Neural cell (in vitro differentiated cells): ENCODE results near the gene PHTF2. TPM values are rescaled to one million over a fixed set of nuclear protein-coding genes. Genes with fewer than 3 reads are reported as not detected.

Experiments
- H2AFZ ChIP-seq: fragments of 200-600, 300-800 bp; sonication (generic), shearing (Covaris generic); 2 replicates; pipeline ENCODE4 v1.6.0; 2014; ENCODE audit warnings: low read depth, mild to moderate bottlenecking, antibody characterized with exemption, low read length, moderate library complexity
- H3F3A ChIP-seq: fragments of 200-600 bp; shearing (Covaris generic); 2 replicates; pipeline ENCODE4 v1.6.1; 2016; ENCODE audit warnings: mild to moderate bottlenecking, moderate library complexity, mixed read lengths, antibody characterized with exemption, low read length; ENCODE audit not compliant: insufficient read depth, poor library complexity, severe bottlenecking
- H3K27ac ChIP-seq: fragments of 200-600, 300-800 bp; sonication (generic), shearing (Covaris generic); 2 replicates; pipeline ENCODE4 v1.5.1; 2014; ENCODE audit warnings: mild to moderate bottlenecking, low read length, moderate library complexity
- H3K27me3 ChIP-seq: fragments of 300-800, 200-600 bp; sonication (generic), shearing (Covaris generic); 2 replicates; pipeline ENCODE4 v1.6.0; 2014; ENCODE audit warnings: mild to moderate bottlenecking, low read depth, low read length, moderate library complexity; ENCODE audit not compliant: insufficient read depth
- H3K36me3 ChIP-seq: fragments of 300-800, 200-600 bp; sonication (generic), shearing (Covaris generic); 2 replicates; pipeline ENCODE4 v1.5.1; 2014; ENCODE audit warnings: mild to moderate bottlenecking, antibody characterized with exemption, low read length, moderate library complexity; ENCODE audit not compliant: insufficient read depth
- H3K4me2 ChIP-seq: fragments of 300-800, 200-600 bp; sonication (generic), shearing (Covaris generic); 2 replicates; pipeline ENCODE4 v1.6.0; 2014; ENCODE audit warnings: mild to moderate bottlenecking, low read length
- H3K4me3 ChIP-seq: fragments of 300-800, 200-600 bp; sonication (generic), shearing (Covaris generic); 2 replicates; pipeline ENCODE4 v1.5.1; 2014; ENCODE audit warnings: mild to moderate bottlenecking, low read length, moderate library complexity
- H3K79me2 ChIP-seq: fragments of 200-600 bp; shearing (Covaris generic); replicated peaks from 2 replicates; pipeline ENCODE4 v1.6.0; 2014; ENCODE audit warnings: mild to moderate bottlenecking, low read length, moderate library complexity; ENCODE audit not compliant: insufficient read depth
- H3K9ac ChIP-seq: fragments of 300-800, 200-600 bp; sonication (generic), shearing (Covaris generic); 2 replicates; pipeline ENCODE4 v1.6.1; 2016; ENCODE audit warnings: mild to moderate bottlenecking, low read length, mixed read lengths
- H3K9me2 ChIP-seq: fragments of 200-600 bp; shearing (Covaris generic); 2 replicates; pipeline ENCODE4 v1.6.1; 2016; ENCODE audit warnings: mild to moderate bottlenecking, low read length, mixed read lengths; ENCODE audit not compliant: insufficient read depth
- H3K9me3 ChIP-seq: fragments of 200-600, 300-800 bp; sonication (generic), shearing (Covaris generic); 2 replicates; pipeline ENCODE4 v1.6.1; 2016; ENCODE audit warnings: mild to moderate bottlenecking, mixed run types, low read length, moderate library complexity, mixed read lengths
- H4K20me1 ChIP-seq: fragments of 200-600 bp; shearing (Covaris generic); 2 replicates; pipeline ENCODE4 v1.6.1; 2016; ENCODE audit warnings: mild to moderate bottlenecking, mixed run types; ENCODE audit not compliant: insufficient read depth
- CTCF ChIP-seq: fragments of 450-650 bp; IDR thresholded peaks from 2 replicates; pipeline ENCODE4 v1.5.1; 2014; ENCODE audit warnings: antibody characterized with exemption, mild to moderate bottlenecking, moderate library complexity; ENCODE audit not compliant: poor library complexity, severe bottlenecking
- EP300 ChIP-seq: fragments of 450-650 bp; conservative IDR thresholded peaks from 2 replicates; pipeline ENCODE4 v1.6.1; 2014; ENCODE audit warnings: antibody characterized with exemption, mild to moderate bottlenecking, moderate library complexity; ENCODE audit not compliant: poor library complexity, severe bottlenecking
- EZH2 ChIP-seq: fragments of 200-600, 300-800 bp; shearing (Covaris generic), sonication (generic); IDR thresholded peaks from 2 replicates; pipeline ENCODE4 v1.6.1; 2014; ENCODE audit warnings: antibody characterized with exemption, low read length, borderline replicate concordance, mild to moderate bottlenecking; ENCODE audit not compliant: insufficient read depth, poor library complexity, severe bottlenecking
- MXI1 ChIP-seq: fragments of 450-650 bp; conservative IDR thresholded peaks from 2 replicates; pipeline ENCODE4 v1.6.1; 2014; ENCODE audit warnings: antibody characterized with exemption, mild to moderate bottlenecking; ENCODE audit not compliant: poor library complexity, severe bottlenecking
- POLR2AphosphoS5 ChIP-seq: IDR thresholded peaks from 2 replicates; pipeline ENCODE4 v1.6.1; 2012
- RAD21 ChIP-seq: fragments of 450-650 bp; conservative IDR thresholded peaks from 2 replicates; pipeline ENCODE4 v1.6.1; 2014; ENCODE audit warnings: antibody characterized with exemption, mild to moderate bottlenecking, moderate library complexity
- REST ChIP-seq: IDR thresholded peaks from 2 replicates; pipeline ENCODE4 v1.6.1; 2012; ENCODE audit warnings: borderline replicate concordance
- SMC3 ChIP-seq: fragments of 450-650 bp; conservative IDR thresholded peaks from 2 replicates; pipeline ENCODE4 v1.6.1; 2014; ENCODE audit warnings: antibody characterized with exemption, mild to moderate bottlenecking, moderate library complexity; ENCODE audit not compliant: poor library complexity
- TAF1 ChIP-seq: IDR thresholded peaks from 2 replicates; pipeline ENCODE4 v1.6.1; 2012; ENCODE audit warnings: low read depth
- polyA plus RNA-seq: library from polyadenylated mRNA; depleted of rRNA; stranded (reverse); fragments of >200 nt; gene quantifications from 2 replicates; pipeline ENCODE4 v1.2.3, GENCODE V29; 2014

The PHTF2 gene
- polyA plus RNA-seq, 1 donor from 2014 or later = 34.4 TPM

GRCh38 chr7:77813180-77813579 is 14.6 kb downstream of the PHTF2 start (continued):
- TF ChIP-seq EZH2 = no peak
- TF ChIP-seq RAD21 = no peak
- no peak for TF ChIP-seq POLR2AphosphoS5

GRCh38 chr7:77819021-77819420 is 20.4 kb downstream of the PHTF2 start:
- Histone ChIP-seq H3K79me2 (peaks cover 10% of the 10 kb centered on the region), H3K36me3 (no peaks in the 10 kb centered on the region), H3K4me2 (no peak overlapping the region), H3K9me3 (peaks cover 3% of the 10 kb centered on the region), H2AFZ (no peak overlapping the region), H3K27ac (no peak overlapping the region), H3K9ac (no peak overlapping the region), H3F3A (no peaks in the 10 kb centered on the region), H3K9me2 (no peaks in the 10 kb centered on the region), H4K20me1 (no peaks in the 10 kb centered on the region), H3K27me3 (no peaks in the 10 kb centered on the region), H3K4me3 (no peak overlapping the region)
- no peak for TF ChIP-seq TAF1
- TF ChIP-seq CTCF = no peak
- TF ChIP-seq POLR2AphosphoS5 = no peak
- TF ChIP-seq EP300 = no peak

GRCh38 chr7:77820967-77821366 is 22.4 kb downstream of the PHTF2 start:
- H3K27me3 ChIP-seq = no peaks in the 10 kb centered on the region
- no peak overlapping the region for H3K27ac ChIP-seq
- no peak overlapping the region for H3K4me3 ChIP-seq
- H4K20me1 ChIP-seq = no peaks in the 10 kb centered on the region
- no peak overlapping the region for H3K9ac ChIP-seq
- TF ChIP-seq CTCF (no peak), RAD21 (no peak), POLR2AphosphoS5 (no peak), SMC3 (no peak), EZH2 (no peak), REST (no peak), TAF1 (no peak), EP300 (no peak), MXI1 (no peak)
- H3F3A ChIP-seq = no peaks in the 10 kb centered on the region
- no peak overlapping the region for H3K4me2 ChIP-seq
- H3K36me3 ChIP-seq = no peaks in the 10 kb centered on the region
- peaks cover 3% of the 10 kb centered on the region for H3K9me3 ChIP-seq
- no peaks in the 10 kb centered on the region for H3K9me2 ChIP-seq
- peaks cover 4% of the 10 kb centered on the region for H3K79me2 ChIP-seq
- H2AFZ ChIP-seq = no peak overlapping the region
